ENCODE results near the gene HLA-DQA1.

- TF ChIP-seq NFRKB (IDR thresholded peaks at IDR 0.05): no peak
- TF ChIP-seq BHLHE40 (IDR thresholded peaks at IDR 0.05; ENCODE audit: borderline replicate concordance): no peak
- no peak for TF ChIP-seq PKNOX1 (IDR thresholded peaks at IDR 0.05)
- no peak for TF ChIP-seq ELF4 (IDR thresholded peaks at IDR 0.05)
- TF ChIP-seq L3MBTL2 (conservative IDR thresholded peaks at IDR 0.05): no peak
- TF ChIP-seq ZNF384 (IDR thresholded peaks at IDR 0.05): no peak
- no peak for TF ChIP-seq SP1 (IDR thresholded peaks at IDR 0.05)
These were observed 26.4 kb upstream of the HLA-DQA1 start for GRCh38 chr6:32610682-32611296.

Data from HEK293T (cell line).